NCI-H2029 treated with DMSO at 0.1 percent for 48 hours (cell line): ENCODE data around the gene ANKRD13C.
"Not testable (repeated sequence)": the region's sequence is repeated elsewhere in the genome, so short reads cannot be mapped to it uniquely, and the experiment has no call there.

ENCODE experiments used
- DNase-seq: peaks from one replicate; lab custom pipeline; 2025; lab: John Stamatoyannopoulos, UW

The ANKRD13C gene

DNA sequence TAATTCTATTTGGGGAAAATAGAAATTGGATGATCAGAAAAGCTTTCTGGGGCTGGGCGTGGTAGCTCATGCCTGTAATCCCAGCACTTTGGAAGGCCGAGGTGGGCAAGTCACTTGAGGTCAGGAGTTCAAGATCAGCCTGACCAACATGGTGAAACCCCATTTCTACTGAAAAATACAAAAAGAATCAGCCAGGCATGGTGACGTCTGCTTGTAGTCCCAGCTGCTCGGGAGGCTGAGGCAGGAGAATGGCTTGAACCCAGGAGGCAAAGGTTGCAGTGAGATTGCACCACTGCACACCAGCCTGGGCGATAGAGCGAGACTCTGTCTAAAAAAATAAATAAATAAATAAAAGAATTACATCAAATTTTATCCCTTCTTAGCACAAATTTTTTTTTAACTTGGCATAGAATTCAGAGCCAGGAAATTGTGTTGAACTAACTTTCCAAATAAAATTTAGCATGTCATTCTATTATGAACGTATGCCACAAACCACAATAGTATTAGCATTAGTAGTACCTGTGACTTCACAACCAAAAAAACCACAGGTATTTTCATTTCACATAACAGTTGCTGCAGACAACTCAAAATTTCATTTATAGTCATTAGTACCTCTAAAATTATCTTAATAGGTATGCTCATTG, 4.5 kb upstream of the ANKRD13C start:
- no peak for DNase-seq

DNA sequence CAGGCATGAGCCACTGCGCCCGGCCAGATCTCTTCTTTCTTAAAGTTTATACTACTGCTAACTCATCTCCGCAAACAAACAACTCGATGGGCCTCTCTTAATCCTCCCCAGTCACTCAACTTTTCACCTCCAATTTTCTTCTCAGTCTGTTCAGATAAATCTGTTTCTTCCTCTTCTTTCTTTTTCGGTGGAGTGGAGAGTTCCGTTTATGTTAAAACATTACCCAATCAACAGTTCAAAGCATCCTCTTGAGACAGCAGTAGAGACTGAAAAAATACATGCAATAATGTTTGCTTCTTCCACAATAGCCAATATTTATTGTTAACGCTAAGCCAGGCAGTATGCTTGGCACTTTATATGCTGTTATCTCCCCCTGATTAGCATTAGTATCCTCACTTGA, 1.4 kb upstream of the ANKRD13C start:
- no peak for DNase-seq

GRCh38 chr1:70355111-70355407, 537 bp upstream of the ANKRD13C start:
- no peak for DNase-seq

GRCh38 chr1:70353601-70354331, 756 bp downstream of the ANKRD13C start:
- DNase-seq, result no peak

- no peak for DNase-seq
These were observed 1.5 kb downstream of the ANKRD13C start for GRCh38 chr1:70353044-70353443.

DNA sequence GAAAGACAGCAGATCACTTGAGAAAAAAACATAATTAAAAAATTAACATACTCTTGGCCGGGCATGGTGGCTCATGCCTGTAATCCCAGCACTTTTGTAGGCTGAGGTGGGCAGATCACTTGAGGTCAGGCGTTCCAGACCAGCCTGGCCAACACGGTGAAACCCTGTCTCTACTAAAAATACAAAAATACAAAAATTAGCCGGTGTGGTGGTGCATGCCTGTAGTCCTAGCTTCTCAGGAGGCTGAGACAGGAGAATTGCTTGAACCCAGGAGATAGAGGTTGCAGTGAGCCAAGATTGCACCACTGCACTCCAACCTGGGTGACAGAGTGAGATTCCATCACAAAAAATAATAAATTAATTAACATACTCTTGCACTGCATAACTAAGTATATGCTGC, 4.7 kb downstream of the ANKRD13C start:
- not testable (repeated sequence) for DNase-seq

DNA sequence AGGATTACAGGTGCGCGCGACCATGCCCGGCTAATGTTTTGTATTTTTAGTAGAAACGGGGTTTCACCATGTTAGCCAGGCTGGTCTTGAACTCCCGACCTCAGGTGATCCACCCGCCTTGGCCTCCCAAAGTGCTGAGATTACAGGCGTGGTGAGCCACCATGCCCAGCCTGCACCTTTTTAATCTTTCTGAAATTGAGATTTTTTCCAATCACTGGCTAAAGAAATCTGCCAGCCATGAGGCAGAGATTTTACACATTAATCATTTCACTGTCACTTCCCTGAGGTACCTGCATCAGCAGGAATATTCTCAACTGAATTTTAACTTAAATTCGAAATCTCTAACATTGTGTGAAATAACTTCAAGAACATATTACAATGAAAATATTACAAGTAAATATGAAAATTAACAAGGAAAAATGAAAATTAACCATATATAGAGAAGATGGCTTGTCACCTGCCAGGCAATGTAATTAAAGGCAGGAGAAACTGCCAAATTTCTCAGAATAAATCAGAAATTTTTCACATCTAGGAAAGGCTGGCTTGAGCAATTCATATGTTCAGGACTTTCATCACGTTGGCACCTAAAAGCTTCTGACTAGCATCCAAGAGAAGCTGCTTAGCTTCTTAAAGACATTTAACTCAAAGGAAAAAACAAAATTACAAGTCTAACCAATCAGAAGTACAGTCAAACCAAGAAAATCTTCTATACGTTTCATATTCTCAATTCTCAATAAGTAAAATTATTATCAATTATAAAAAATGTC, 5.9 kb downstream of the ANKRD13C start:
- DNase-seq, result no peak

- DNase-seq, result not testable (repeated sequence)
These were observed 14.9 kb downstream of the ANKRD13C start for GRCh38 chr1:70339644-70340043.

DNA sequence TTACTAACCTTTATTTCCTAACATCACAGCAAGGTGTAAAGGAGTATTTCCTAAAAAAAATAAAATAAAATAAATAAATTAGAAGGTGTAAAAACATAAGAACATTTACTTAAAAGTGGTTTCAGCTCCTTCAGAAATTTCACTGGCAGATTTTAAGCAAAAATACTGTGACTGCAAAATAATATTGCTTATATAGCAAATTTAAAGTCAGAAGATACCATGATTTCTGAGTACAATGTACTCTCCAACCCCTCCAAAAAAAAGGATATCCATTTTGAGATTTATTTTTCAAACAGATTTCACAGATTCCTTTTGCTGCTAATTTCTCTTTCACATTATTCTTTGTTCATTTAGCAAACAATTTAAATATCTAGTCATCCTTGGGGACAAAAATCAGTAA, 18.5 kb downstream of the ANKRD13C start:
- DNase-seq, result no peak

- DNase-seq, result no peak
These were observed 20.1 kb downstream of the ANKRD13C start for GRCh38 chr1:70334436-70334835.

DNA sequence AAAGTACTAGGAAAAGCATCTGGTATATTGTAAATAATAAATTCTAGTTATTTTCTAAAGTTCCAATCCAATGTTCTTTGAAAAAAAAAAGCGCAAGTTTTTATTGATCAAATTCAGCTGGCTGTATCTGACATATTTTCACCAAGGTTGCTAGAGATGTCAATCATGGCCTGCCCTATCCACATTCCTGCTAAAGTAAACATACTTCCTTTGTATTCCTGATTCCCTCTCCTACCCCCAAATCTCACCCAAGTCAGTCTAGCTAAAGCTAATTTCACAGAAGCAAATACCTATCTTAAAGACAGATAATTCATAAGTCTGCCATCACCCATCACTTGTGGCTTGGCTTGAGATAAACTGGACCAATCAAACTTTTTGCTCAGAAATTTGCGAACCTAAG, 21.3 kb downstream of the ANKRD13C start:
- no peak for DNase-seq

GRCh38 chr1:70331962-70332361, 22.6 kb downstream of the ANKRD13C start:
- DNase-seq, result no peak

DNA sequence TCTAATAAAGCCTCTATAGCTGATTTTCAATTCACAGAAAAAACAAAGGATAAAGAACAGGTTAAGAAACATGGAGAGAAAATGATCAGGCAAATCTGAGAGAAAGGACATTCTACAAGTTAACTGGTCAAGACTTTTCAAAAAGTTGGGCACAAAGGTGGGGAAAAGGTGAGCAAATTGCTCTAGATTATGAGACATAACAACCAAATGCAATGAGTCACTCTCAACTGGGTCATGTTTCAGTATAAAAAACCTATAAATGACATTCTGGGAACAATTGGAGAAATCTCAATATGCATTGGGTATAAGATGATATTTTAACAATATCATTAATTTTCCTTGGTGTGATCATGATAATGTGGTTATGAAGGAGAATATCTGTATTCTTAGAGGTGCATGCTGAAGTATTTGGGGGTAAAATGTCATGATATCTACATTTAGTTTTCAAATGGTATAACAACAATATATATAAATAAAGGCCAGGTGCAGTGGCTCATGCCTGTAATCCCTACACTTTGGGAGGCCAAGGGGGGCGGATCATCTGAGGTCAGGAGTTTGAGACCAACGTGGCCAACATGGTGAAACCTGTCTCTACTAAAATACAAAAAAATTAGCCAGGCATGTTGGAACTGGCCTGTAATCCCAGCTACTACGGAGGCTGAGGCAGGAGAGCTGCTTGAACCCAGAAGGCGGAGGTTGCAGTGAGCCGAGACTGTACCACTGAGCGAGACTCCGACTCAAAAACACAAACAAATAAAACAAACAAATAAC, 27.0 kb downstream of the ANKRD13C start:
- DNase-seq, result no peak

DNA sequence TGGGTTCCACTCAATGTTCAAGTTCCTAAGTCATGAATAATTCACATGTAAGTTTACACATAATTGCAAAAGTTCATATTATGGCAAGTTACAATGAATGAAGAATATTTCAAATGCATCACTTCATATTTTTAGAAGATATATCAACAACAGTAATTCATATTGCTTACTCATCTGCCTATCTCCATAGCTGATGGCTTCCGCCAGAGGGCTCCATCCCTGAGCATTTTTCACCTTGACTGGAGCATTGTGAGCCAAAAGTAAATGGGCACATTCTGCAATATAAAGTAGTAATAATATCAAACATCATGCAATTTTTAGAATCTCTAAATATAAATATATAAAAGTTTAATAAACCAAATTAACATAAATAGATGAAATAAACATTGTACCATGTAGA, 29.8 kb downstream of the ANKRD13C start:
- DNase-seq, result no peak

DNA sequence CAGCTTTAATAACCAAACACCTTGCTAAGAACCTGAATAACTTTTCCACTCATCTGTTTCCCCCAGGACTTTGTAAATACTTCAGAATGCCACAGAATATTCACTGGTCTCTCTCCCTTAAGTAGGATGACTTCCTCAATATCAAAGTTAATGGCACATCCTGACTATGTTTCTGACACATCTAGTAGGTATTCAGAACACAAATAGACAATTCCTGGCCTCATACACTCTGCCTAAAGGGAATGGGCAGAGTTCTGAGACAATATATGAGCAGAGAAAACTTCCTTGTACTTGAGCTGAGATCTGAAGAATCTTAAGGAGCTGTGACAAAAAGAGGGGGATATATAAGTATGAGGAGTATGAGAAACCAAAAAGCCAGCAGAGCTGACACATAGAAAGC, 34.8 kb downstream of the ANKRD13C start:
- no peak for DNase-seq

GRCh38 chr1:70318191-70318590, 36.3 kb downstream of the ANKRD13C start:
- no peak for DNase-seq

GRCh38 chr1:70317087-70317486, 37.4 kb downstream of the ANKRD13C start:
- DNase-seq, result no peak

DNA sequence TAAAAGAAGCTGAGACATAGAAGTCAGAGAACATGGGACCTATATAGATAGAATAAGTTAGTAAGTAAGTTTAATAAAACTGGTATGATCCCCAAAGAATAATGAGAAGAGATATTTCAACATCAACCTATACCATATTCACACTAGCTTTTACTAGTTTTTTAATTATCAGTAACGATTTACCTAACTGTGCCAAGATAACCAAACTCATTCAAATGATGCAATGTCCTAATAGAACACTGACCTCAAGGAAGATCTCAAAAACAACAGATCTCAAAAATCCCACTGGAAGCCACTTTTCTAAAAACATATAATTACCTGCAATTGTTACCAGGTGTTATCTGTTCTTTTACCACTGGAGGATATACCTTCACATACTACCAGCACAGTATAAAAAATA, 38.7 kb downstream of the ANKRD13C start:
- no peak for DNase-seq

DNA sequence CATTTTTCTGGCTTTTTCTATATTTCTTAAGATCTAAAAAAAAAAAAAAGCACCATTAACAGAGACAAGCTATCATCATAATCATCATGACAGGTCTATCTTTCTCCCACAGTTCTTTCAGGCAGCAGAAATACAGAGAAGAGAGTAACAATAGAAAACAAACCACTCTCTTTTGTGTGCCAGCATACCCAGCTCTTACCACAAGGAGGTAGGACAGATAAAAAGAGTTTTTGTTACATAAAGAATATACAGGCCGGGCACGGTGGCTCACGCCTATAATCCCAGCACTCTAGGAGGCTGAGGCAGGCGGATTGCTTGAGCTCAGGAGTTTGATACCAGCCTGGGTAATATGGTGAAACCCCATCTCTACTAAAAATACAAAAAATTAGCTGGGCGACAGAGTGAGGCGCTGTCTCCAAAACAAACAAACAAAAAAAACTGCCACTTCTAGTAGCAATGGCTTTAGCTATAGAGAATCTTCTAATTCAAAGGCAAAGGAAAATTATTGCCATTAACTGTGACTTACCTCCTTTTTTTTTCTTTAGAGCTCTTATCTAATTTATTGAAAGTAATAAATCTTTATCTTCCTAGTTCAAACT, 39.7 kb downstream of the ANKRD13C start:
- no peak for DNase-seq

- no peak for DNase-seq
These were observed 43.2 kb downstream of the ANKRD13C start for GRCh38 chr1:70311369-70311768.

- DNase-seq, result no peak
These were observed 55.0 kb downstream of the ANKRD13C start for GRCh38 chr1:70299472-70299871.

DNA sequence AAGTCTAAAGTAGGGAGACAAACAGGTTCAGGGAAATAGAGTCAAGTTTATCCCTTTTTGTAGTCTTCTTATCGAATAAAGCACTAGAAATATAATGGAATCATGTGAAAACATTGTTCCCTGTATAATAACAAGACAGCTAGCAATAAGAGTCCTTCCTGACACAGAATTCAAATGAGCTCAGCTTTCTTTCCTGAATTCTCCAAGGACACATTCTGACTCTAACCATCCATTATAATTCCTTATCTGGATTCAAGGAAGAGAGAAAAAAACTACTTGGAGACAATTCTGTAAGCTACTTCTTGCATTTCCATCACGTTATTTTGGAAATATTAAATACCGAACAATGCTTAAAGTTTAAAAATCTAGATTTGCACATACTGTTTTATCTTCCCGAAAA, 58.8 kb downstream of the ANKRD13C start:
- no peak for DNase-seq
